ENCODE data around the gene LYZL6.

GRCh38 chr17:35923609-35924114 is 19.9 kb downstream of the LYZL6 start:
- TF ChIP-seq POLR2AphosphoS5 (IDR thresholded peaks at IDR 0.05; ENCODE audit: low read length) (no peak), DPF2 (IDR thresholded peaks at IDR 0.05) (no peak), CBFB (IDR thresholded peaks at IDR 0.05; ENCODE audit: low read depth) (no peak)
- TF ChIP-seq, protein P1, sequence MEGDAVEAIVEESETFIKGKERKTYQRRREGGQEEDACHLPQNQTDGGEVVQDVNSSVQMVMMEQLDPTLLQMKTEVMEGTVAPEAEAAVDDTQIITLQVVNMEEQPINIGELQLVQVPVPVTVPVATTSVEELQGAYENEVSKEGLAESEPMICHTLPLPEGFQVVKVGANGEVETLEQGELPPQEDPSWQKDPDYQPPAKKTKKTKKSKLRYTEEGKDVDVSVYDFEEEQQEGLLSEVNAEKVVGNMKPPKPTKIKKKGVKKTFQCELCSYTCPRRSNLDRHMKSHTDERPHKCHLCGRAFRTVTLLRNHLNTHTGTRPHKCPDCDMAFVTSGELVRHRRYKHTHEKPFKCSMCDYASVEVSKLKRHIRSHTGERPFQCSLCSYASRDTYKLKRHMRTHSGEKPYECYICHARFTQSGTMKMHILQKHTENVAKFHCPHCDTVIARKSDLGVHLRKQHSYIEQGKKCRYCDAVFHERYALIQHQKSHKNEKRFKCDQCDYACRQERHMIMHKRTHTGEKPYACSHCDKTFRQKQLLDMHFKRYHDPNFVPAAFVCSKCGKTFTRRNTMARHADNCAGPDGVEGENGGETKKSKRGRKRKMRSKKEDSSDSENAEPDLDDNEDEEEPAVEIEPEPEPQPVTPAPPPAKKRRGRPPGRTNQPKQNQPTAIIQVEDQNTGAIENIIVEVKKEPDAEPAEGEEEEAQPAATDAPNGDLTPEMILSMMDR (IDR thresholded peaks at IDR 0.05 in 2 of 3, conservative IDR thresholded peaks at IDR 0.05 in 1 of 3; ENCODE audit: control insufficient read depth in 2 of 3, extremely low read depth in 1 of 3, insufficient read depth in 1 of 3, low read depth in 3 of 3, low read length in 3 of 3) = no peak
